HG03060 (cell line): ENCODE measurements around the gene ETFBKMT.
"Not testable (repeated sequence)": the region's sequence is repeated elsewhere in the genome, so short reads cannot be mapped to it uniquely, and the experiment has no call there.

Experiments
- ATAC-seq: cut with Tn5 transposase; IDR thresholded peaks from one replicate; pipeline ENCODE4 v1.9.1; 2021; ENCODE audit warnings: low read depth, moderate number of reproducible peaks; ENCODE audit not compliant: unreplicated experiment

The ETFBKMT gene

GRCh38 chr12:31716998-31717397, 57.5 kb downstream of the ETFBKMT start:
- ATAC-seq, result not testable (repeated sequence)

DNA sequence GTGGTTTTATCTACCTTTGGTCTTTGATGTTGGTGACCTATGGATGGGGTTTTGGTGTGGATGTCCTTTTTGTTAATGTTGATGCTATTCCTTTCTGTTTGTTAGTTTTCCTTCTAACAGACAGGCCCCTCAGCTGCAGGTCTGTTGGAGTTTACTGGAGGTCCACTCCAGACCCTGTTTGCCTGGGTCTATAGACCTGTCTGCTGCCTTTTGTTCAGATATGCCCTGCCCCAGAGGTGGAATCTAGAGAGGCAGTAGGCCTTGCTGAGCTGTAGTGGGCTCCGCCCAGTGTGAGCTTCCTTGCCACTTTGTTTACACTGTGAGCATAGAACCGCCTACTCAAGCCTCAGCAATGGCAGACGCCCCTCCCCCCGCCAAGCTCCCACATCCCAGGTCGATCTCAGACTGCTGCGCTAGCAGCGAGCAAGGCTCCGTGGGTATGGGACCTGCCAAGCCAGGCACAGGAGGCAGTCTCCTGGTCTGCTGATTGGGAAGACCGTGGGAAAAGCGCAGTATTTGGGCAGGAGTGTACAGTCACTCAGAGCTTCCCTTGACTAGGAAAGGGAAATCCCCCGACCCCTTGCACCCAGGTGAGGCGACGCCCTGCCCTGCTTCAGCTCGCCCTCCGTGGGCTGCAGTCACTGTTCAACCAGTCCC, 59.2 kb downstream of the ETFBKMT start:
- ATAC-seq, result not testable (repeated sequence)

DNA sequence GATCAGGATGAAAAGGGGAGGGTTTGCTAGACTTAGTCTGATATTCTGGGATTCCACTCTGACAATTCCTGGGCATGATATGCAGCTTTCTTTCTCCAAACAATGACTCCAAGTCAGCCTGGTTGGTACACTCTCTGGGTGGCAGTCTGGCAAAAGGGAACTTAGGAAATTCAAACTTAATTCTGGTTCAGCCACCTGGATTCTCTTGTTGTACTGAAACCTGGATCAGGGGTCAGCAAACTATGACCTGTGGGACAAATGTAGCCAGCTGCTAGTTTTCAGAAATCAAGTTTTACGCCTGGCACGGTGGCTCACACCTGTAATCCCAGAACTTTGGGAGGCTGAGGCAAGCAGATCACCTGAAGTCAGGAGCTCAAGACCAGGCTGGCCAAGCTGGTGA, 63.1 kb downstream of the ETFBKMT start:
- ATAC-seq, result no peak
